Activated T-cell treated with anti-CD3 and anti-CD28 coated beads, Interleukin-2, amount 50 U/mL, for 1 hour (primary cell): Measurements from ENCODE around the gene ACTR1A.
A peak's percentile ranks its signal among the peaks of the same experiment; 100 is the strongest.
"Not testable (repeated sequence)": the region's sequence is repeated elsewhere in the genome, so short reads cannot be mapped to it uniquely, and the experiment has no call there.

Experiments
- DNase-seq: peaks from one replicate; pipeline ENCODE4 v3.0.0-alpha.2; 2020

The ACTR1A gene

DNA sequence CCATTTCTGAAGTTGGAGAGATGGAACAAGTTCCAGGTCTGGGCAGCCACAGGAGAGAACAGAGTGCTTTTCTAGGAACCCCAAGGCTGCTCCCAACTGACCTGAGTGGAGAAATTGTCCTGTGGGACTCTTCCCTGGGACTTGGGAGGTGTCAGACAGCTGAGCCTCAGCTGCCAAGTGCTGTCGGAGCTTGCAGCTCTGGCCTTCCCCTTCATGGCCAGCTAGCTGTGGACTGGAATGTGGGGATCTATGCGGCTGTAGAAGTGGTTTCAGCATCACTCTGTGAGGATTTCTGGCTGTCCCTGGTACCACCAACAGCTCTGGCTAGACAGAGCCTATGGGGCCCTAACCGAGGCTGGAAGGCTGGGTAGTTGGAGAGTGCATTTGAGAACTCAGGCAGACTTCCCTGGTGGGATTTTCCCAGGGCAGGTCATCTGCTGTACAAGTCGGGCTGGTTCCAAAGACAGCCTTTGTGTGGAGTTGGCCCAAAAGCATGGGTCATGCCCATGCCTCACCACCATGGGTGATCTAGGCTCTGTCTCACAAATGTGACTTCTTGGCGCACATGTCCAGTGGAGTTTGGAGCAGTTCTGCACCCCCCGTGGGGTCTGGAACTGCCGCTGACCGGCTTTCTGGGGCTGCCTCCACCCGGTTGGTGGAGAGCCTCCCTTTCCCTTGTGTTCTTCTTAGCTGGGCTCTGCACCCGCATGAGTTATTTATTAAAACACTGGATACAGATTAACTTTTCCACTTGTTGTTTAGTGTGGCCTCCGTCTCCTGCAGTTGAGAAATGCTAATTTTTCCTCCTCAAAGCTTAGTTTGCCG, 12.2 kb upstream of the ACTR1A start:
- DNase-seq: no peak

DNA sequence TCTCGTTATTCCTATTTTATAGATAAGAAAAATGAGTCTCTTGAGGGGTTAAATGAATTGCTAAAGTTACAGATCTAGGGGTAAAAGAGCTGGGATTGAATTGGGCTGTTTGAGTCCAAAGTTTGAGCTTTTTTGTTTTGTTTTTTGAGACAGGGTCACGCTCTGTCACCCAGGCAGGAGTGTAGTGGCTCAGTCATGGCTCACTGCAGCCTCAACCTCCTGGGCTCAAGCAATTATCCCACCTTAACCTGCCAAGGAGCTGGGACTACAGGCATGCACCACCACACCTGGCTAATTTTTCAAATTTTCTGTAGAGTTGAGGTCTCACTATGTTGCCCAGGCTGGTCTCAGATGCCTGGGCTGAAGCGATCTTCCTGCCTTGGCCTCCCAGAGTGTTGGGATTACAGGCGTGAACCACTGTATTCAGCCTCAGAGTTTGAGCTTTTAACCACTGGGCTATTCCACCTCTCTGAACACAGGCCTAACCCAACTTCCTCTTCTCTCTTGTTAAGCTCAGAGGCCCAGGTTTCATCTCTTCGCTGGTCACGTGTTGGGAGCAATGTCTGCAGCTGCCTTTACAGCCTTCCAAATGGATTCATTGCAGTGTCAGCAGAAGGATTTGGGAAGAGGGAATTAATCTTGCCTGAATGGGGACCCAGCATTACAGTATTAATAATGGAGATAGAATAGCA, 9.2 kb upstream of the ACTR1A start:
- DNase-seq: no peak

DNA sequence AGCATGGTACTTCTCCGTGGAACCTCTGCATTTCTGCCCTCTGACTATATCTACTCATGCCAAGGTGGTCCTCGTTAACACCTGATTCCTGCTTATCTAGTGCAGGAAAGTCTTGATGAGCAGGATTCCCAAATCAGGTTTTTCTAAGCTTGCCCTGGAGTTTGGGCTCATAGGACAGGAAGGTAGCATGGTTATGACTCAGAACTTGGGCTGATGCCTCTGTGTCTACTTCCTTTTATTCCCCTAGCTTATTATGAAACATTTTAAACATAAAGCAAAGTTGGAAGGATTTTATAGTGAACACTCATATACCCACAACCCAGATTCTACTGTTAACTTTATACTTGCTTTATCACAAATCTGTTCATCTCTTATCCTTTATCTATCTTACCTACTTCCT, 6.9 kb upstream of the ACTR1A start:
- no peak for DNase-seq

DNA sequence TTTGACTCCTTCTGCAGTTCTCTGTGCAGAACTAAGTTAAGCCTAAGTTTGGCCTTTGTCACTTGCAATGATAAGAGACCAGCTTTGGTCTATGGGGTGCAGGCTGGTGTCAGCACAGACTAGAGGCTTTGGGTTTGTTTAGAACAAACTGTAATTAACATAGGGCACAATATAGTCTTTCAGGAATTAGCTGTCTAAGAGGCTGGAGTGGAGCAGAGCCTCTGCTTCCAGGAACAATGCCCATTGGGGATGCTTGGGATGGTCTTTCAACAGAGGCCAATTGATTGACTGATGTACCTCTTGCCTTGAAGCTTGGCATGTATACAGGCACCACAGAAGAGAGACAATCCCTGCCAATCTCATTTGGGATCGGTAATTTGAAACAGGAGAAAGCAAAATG, 6.0 kb upstream of the ACTR1A start:
- no peak for DNase-seq

DNA sequence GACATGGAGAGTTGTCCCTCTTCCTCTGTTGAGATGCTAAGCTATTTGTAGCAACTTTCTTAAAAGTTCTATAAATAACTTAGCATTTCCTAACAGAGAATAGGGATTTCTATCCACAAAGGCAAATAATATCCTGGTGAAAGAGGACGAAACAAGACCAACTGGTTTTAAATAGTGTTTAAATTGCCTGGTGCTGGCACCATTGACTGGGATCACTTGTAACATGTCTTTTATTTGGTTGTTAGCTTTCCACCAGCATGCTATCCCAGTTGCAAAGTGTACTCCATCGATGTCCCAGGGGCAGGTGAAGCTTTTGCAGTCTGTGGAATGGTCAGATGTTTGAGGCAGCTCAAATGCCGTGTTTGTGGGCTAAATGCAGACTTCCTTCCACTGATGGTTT, 5.0 kb upstream of the ACTR1A start:
- DNase-seq: no peak

DNA sequence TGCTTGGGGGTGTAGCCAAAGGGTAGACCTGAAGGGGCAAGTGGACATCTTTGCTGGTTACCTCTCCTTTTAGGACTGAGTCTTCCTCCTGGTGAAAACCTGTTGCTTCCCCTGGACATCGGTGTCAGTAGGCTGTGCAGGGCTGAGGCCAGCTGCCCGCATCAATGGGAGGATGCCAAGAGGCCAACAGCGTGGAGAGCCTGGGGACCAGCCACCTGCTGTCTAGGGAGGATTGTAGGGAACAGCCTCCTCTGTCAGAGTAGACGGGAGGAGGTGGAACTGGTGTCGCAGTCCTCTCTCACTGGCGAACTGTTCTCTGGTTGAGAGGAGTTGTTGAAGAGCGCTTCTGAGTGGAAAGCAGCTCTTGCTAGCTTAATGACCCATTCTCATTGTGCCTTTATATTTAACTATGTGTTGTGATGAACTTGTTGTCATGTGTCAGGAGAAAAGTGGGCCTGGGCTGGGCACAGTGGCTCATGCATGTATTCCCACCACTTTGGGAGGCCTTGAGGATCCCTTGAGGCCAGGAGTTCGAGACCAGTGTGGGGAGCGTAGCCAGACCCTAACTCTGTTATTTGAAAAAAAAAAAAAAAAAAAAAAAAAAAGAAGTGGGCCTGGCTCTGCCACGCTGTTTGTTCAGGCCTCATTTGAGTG, 3.1 kb upstream of the ACTR1A start:
- DNase-seq: no peak

DNA sequence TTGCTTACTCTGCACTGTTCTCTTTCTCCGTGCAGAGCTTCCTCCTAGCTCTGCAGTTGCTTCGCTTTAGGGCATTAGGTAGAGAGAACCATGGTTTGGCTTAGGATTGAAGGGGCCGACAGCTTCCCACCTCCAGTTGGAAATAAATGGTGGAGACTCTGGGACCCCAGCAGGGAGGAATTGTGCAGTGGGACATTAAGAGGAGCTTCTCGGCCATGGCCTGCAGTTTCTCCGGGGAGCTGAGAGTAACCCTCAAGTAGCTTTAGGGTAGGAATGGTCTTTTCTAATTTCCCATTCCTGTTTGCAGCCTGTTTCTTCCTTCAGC, 2.4 kb upstream of the ACTR1A start:
- DNase-seq: no peak

DNA sequence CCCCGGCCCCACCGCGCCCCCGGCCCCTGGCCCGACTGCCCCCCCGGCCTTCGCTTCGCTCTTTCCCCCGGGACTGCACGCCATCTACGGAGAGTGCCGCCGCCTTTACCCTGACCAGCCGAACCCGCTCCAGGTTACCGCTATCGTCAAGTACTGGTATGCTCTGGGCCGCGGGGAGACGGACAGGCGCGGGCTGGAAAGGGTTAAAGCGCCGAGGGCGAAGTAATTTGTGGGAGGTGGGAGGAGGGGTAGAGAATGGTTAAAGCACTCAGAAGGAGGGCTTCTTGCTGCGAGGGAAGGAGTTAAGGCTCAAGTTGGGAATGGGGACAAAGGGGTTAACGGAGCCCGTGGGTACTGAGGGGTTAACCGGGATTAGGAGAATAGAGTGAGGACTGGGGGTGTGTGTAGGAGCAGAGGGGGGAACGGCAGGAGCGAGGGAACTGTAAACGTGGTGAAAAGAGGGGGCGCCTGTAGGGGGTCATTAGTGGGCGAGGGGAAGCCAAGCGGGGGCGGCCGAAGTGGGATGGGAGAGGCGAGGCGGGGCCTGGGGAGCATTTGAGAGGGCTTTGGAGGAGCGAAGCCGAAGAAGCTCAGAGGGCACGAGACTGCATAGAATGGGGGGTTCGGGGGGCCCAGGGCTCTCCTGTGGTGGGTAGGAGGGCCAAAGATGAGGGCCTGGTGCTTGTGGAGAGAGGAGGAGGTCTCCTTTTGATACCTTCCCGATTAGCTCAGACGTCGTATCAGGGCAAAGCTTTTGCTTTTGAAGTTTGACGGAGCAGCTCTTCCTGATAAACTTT, 1.9 kb upstream of the ACTR1A start:
- peak; percentile 35 for DNase-seq

DNA sequence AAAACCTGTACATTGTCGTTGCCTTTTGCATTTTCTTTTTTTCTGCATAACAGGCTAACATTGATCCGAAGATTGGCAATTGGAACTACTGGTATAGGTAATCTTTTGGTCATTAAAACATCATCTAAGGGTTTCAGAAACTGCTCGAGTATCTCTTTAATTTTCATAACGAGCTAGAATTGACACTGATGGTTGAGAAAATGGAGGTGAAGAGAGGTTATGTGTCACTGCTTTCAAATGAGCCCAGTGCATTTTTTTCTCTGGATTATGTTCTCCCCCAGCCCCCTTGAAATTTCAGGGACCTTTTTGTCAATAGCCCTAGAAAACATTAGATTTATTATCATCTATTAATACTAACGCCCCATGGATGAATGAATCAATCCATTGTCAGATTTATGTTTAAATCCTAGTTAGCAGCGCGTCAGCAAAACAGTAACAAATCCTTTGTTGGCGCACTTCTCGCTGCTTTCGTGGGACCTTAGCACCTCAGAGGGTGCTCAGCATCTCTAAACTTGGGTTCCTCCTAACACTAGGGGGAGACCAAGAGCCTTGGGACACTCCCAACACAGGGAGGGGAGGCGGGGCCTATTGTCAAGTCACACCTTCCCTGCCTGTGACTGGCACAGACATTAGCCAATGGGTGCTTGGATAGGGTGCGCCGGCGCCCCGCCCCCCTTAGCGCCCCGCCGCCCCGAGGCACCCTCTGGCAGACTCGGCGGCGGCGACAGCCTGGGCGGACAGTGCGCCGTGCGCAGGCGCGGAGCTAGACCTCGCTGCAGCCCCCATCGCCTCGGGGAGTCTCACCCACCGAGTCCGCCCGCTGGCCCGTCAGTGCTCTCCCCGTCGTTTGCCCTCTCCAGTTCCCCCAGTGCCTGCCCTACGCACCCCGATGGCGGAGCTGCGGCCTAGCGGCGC, 1.0 kb upstream of the ACTR1A start, which contains the start of gene SUFU:
SUFU (plus strand) TSS at position 709 of the 915 bp plus-strand sequence; CDS start at position 890, 181 bp downstream.
- peak; percentile 98 for DNase-seq

DNA sequence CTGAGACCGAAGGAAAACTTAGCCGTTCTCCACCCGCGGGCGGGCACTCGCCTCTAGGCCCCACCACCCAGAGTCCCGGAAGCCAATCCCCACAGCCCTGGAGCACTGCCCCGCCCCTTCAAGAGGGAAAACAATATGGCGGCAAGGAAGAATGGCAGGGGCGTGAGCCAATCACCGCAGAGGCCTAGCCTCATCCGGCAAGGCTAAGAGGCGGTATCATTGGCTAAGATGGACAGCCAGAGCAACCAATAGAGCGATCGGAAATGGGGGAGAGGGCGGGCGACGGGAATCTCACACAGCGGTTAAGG, 529 bp downstream of the ACTR1A start:
- DNase-seq: peak; percentile 96

DNA sequence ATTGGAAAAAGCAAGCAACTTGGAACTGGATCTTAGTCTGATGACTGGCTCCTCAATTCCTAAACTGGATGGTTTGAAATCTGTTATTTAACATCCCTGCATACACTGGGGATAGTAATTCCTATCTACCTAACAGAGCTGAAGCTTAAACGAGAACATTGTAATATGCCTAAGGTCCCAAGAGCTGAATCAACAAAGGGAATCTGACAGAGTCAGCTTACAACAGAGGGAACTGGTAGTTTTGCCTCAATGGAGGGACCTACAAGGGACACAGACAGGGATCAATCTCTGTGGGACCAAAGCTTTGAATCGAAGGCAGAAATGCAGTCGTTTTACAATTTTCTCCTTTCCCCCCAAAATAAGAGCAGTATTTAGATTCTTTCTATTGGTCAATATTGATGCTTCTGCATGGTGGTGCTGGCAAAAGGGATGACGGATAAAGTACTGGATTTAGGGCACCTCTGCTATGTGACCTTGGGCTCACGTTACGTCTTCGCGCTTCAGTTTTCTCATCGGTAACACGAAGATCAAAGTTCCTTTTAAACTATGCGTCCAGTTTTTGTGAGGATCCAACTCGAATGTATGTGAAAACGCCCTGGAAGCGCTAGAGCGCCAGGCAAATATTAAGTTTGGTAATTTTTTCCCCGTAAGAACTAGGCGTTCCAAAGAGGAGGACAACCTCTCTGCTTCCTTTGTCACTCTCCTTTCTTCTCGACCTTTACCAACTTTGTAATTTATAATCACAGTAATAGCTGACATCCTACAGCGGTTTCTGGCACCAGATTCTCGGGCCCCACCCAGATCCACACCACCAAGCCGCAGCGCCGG, 1.1 kb downstream of the ACTR1A start:
- DNase-seq: no peak

DNA sequence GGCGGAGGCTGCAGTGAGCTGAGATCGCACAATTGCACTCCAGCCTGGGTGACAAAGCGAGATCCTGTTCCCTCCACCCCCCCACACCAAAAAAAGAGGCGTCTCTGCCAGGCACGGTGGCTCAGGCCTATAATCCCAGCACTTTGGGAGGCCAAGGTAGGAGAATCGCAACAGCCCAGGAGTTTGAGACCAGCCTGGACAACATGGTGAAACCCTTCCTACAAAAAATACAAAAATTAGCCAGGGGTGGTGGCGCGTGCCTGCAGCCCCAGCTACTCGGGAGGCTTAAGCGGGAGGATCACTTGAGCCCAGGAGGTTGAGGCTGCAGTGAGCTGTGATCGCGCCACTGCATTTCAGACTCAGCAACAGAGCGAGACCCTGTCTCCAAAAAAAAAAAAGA, 1.8 kb downstream of the ACTR1A start:
- DNase-seq: not testable (repeated sequence)

DNA sequence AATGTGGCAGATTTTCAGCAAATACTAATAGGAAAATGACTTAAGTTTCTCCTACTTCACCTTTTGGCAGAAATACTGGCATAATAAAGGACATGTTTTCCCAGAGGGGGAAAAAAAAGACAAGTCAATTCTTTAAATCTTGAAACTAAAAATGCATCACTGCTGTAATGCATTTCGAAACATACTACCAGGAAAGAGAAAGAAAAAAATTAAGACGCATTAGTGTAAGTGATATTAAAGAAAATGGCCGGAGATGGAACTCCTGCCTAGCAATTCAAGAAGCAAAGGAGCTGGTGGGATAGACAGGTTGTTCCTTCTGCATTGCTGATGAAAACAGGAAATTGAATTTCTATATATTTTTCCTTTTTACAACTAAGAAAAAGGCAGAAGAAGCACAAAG, 3.2 kb downstream of the ACTR1A start:
- no peak for DNase-seq

DNA sequence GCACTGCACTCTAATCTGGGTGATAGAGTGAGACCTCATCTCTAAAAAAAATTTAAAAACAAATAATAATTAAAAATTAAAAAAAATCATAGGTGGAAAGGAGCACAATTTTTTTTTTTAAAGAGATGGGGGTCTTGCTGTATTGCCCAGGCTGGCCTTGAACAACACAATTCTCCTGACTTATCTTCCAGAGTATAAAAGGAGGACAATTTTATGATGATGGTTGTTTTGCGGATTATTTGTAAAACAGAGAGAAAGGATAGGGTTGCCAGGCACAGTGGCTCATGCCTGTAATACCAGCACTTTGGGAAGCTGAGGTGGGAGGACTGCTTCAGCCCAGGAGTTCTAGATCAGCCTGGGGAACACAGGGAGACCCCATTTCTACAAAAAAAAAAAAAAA, 5.0 kb downstream of the ACTR1A start:
- no peak for DNase-seq

DNA sequence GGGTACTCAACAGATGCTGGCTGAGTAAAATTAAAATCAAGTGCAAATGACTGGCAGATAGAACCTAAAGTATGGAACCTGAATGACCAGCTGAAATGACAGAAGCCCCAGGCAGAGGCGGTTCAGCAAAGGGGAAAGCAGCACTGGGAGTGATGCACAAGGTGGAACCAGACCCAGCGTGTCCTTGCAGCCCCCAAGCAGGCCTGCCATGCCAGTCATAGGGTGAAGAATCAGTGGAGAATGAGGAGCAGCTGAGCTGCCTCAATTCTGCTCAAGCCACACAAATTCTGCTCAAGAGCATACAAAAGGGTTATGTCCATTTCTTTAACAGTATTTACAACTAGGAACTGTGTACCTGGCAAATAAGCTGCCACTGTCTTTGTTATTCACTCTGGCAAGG, 8.7 kb downstream of the ACTR1A start:
- no peak for DNase-seq

DNA sequence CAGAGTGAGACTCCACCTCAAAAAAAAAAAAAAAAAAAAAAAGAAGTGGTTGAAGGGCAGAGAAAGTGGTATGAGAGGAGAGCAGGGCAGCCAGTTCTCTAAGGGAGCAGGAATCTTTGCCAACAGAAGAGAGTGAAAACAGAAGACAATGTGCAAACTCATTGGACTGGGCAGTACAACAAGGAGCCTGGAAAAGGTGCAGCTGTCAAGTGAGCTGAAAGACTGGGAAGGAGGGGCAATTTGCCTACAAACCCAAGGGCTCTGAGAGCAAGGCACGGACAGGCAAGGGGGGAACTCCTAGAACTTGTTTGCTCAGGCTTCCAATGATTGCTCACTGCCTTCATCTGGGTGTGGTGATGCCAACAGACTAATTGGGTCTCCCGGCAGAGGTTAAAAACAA, 9.5 kb downstream of the ACTR1A start:
- no peak for DNase-seq

DNA sequence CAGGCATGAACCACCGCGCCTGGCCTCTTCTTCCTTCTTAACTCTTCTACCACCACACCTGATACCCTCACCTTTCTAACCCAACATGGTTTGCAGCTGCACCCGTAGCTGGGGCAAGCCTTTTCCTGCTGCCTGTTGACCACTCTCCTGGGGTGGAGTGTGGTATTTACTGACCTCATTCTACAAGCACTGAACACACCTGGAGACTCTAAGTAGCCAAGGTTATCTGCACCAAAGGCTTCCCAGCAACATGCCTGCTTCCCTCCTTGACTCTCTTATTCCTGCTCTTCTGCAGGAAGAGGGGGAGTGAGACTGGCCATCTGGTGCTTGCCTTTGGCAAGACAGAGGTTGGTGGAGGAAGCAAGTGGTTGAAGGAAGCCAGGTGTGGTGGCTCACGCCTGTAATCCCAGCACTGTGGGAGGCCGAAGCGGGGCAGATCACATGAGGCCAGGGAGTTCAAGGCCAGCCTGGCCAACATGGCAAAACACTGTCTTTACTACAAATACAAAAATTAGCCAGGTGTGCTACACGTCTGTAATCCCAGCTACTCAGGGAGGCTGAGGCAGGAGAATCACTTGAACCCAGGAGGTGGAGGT, 10.1 kb downstream of the ACTR1A start:
- no peak for DNase-seq

DNA sequence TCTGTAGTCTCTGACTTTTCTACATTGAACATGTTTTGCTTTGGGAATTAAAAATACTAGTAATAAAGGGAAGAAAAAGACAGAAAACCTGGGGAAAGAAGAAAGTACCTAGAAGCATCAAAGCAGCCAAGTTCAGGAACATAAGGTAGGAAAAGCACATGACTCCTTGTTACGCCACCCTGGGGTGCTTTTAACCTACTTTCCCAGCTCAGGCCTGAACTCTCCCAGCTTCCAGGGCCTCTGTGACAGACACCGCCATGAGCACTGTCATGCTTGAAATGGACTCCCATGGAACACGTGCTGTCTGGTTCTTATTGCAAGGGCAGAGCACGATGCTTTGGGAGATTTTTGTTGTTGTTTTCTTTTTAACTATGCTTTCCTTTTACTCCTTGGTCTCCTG, 11.4 kb downstream of the ACTR1A start:
- no peak for DNase-seq

DNA sequence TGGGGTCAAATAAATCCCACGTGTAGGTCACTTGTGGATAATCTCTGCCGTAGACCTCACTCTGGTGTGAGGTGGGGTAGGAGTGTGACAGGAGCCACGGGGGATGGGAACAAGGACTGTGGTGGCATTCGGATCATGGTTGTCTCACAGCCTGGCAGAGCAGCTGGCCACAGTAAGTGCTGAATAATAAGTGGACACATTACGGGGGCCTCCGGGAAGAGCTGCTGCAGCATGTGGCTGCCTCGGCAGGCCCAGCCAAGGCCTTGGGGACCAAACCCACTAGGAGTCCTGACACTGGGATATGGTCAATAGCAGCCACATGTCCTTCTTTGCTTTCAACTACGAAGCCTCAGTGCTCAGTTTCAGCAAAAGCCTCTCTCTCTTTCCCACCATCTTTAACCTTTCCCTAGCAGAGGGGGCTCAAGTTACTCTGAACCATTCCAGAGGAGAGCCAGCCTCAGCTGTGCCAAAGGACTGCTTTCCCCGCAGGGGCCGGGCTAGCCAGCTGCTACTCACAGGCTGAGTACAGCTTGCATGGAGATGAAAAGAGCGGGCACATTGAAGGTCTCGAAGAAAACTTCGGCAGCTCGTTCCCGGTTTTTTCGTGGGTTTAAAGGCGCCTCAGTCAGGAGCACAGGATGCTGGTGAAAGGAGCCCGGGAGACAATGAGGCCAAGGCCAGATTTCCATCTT, 17.3 kb downstream of the ACTR1A start:
- DNase-seq: no peak

DNA sequence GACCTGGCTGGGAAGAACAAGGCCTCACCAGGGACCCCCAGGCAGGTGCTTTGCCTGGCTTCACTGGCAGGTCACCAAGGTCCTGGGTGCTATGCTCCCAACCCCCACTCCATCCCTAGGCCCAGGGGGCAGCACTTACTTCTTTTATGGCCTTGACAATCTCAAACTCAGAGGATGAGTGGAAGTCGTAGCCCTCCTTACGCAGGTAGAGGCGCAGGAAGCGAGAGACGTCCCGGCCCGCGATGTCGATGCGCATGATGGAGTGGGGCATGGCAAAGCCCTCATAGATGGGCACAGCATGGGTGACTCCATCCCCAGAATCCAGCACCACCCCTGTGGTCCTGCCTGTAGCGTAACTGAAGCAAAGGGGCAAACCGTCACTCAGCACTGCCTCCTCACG, 18.5 kb downstream of the ACTR1A start:
- DNase-seq: no peak
